Vagina (tissue), 2 donors: Measurements from ENCODE around the gene KRTAP10-11.
"Not testable (repeated sequence)": the region's sequence is repeated elsewhere in the genome, so short reads cannot be mapped to it uniquely, and the experiment has no call there.

Experiments
- POLR2A ChIP-seq, 2 donors: fragments of 450-650 bp; IDR thresholded peaks; one replicate each; pipeline ENCODE4 v1.6.1; 2017; ENCODE audit warnings: antibody characterized with exemption in 2 of 2, mild to moderate bottlenecking in 2 of 2, moderate library complexity in 2 of 2
- POLR2AphosphoS5 ChIP-seq, 2 donors: sonication (generic); formaldehyde crosslinking; IDR thresholded peaks; one replicate each; pipeline ENCODE4 v1.9.0; 2017; ENCODE audit warnings: antibody characterized with exemption in 2 of 2, mild to moderate bottlenecking in 2 of 2, low read depth in 1 of 2; ENCODE audit not compliant: insufficient read depth in 1 of 2
- TF ChIP-seq, protein P1 (sequence below), 3 experiments: fragments of 450-650 bp in 2 of 3; fragments of 200-600 bp in 1 of 3; sonication (generic) in 1 of 3; IDR thresholded peaks; one replicate each; pipeline ENCODE4 v1.5.1; 2017 to 2019; ENCODE audit warnings: antibody characterized with exemption in 3 of 3, mild to moderate bottlenecking in 2 of 3, moderate library complexity in 2 of 3

DNA sequence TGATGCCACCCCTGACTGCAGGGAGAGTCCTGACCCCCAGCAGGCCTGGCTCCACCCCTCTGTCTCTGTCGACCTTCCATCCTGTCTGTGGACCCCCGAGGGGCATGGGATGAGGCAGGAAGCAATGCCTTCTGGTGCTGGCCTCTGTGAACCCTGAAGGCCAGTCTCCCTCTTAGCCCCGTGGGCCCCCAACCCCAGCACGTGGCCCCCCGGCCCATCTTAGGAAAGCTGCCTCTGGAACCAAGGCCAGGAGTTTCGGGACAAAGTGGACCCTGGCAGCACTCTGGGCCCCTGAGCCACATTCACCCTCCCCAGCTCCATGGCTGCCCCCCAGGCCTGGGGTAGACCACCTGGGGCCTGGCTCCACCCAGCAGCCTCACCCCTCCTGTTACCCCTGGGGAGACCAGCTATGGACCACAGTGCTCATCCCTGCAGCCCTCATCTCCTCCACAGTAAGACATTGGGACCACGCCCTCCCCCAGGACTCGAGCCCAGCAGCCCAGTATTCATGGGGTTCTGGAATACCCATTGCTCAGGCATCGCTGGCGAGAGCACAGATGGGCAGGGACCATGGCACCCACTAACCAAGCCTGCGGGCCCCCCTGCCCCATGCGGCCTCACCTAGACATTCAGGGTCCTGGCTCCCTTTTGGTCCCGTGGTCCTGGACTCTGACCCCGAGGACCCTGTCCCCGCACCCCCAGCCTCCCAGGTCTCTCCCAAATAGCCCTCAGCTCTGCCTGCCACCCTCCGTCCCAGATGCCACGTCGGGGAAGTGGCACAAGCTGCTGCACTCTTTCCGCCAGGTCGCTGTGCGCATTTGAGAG lies 7.5 kb upstream of the KRTAP10-11 start:
- TF ChIP-seq, protein P1, sequence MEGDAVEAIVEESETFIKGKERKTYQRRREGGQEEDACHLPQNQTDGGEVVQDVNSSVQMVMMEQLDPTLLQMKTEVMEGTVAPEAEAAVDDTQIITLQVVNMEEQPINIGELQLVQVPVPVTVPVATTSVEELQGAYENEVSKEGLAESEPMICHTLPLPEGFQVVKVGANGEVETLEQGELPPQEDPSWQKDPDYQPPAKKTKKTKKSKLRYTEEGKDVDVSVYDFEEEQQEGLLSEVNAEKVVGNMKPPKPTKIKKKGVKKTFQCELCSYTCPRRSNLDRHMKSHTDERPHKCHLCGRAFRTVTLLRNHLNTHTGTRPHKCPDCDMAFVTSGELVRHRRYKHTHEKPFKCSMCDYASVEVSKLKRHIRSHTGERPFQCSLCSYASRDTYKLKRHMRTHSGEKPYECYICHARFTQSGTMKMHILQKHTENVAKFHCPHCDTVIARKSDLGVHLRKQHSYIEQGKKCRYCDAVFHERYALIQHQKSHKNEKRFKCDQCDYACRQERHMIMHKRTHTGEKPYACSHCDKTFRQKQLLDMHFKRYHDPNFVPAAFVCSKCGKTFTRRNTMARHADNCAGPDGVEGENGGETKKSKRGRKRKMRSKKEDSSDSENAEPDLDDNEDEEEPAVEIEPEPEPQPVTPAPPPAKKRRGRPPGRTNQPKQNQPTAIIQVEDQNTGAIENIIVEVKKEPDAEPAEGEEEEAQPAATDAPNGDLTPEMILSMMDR (IDR thresholded peaks at IDR 0.05) = not testable (repeated sequence)
- TF ChIP-seq POLR2A (IDR thresholded peaks at IDR 0.05); POLR2AphosphoS5 (IDR thresholded peaks at IDR 0.05; ENCODE audit: insufficient read depth in 1 of 2, low read depth in 1 of 2): not testable (repeated sequence)
